ENCODE measurements around the gene PON3. TPM values are rescaled to one million over a fixed set of nuclear protein-coding genes. Genes with fewer than 3 reads are reported as not detected.

The PON3 gene
- total and polyA plus RNA-seq, 11 donors: 0.21 to 1.8 (median 0.70) TPM

GRCh38 chr7:95334447-95334846, 61.7 kb downstream of the PON3 start:
- H3K27me3 ChIP-seq: no peaks in the 10 kb centered on the region
- H3K4me1 ChIP-seq: peaks cover 0 to 5% (median 0%) of the 10 kb centered on the region in 12 donors
- H3K9me3 ChIP-seq: peaks cover 0 to 4% (median 0%) of the 10 kb centered on the region in 12 donors
- H3K36me3 ChIP-seq: no peaks in the 10 kb centered on the region
- DNase-seq (no peak), ATAC-seq (no peak)
- no peak overlapping the region for H3K4me3 ChIP-seq
- H3K27ac ChIP-seq: no peak overlapping the region
- intact Hi-C loops (cut with DNase I): no loop called here
- TF ChIP-seq POLR2A (IDR thresholded peaks at IDR 0.05) (no peak), CTCF (IDR thresholded peaks at IDR 0.05) (no peak)

- DNase-seq (no peak), ATAC-seq (no peak)
- Histone ChIP-seq H3K9me3 (peaks cover 0 to 4% (median 0%) of the 10 kb centered on the region in 12 donors), H3K4me3 (peak overlapping the region in 9 of 12 donors; percentile 26 to 52 (median 38)), H3K27me3 (peaks cover 0 to 4% (median 0%) of the 10 kb centered on the region in 9 donors), H3K27ac (no peak overlapping the region), H3K36me3 (no peaks in the 10 kb centered on the region), H3K4me1 (peaks cover 0 to 5% (median 0%) of the 10 kb centered on the region in 12 donors)
- WGBS, 4 donors: 93 to 100% (median 97%) methylated on average over 1 of the region's 1 CpG
- intact Hi-C loops (cut with DNase I): no loop called here
- TF ChIP-seq CTCF (IDR thresholded peaks at IDR 0.05) (no peak), POLR2A (IDR thresholded peaks at IDR 0.05) (no peak)
Observed at GRCh38 chr7:95330961-95331337, 65.2 kb downstream of the PON3 start.

- Histone ChIP-seq H3K27ac (no peak overlapping the region), H3K9me3 (peaks cover 0 to 4% (median 0%) of the 10 kb centered on the region in 12 donors), H3K4me3 (peak overlapping the region in 9 of 12 donors; percentile 26 to 52 (median 38)), H3K36me3 (no peaks in the 10 kb centered on the region), H3K4me1 (peaks cover 0 to 5% (median 0%) of the 10 kb centered on the region in 12 donors), H3K27me3 (peaks cover 0 to 8% (median 0%) of the 10 kb centered on the region in 9 donors)
- intact Hi-C loops (cut with DNase I): no loop called here
- TF ChIP-seq CTCF (IDR thresholded peaks at IDR 0.05) (no peak), POLR2A (IDR thresholded peaks at IDR 0.05) (no peak)
- ATAC-seq (no peak), DNase-seq (no peak)
- 33 to 49% (median 43%) methylated on average over 4 of the region's 4 CpGs for WGBS, 4 donors
Observed at GRCh38 chr7:95330204-95330960, 65.8 kb downstream of the PON3 start.

- ATAC-seq: no peak
Observed at GRCh38 chr7:95327356-95327755, 68.8 kb downstream of the PON3 start.

More at GRCh38 chr7:95327356-95327755, 68.8 kb downstream of the PON3 start:
- Histone ChIP-seq H3K27ac (no peak overlapping the region), H3K4me3 (no peak overlapping the region), H3K9me3 (no peaks in the 10 kb centered on the region), H3K27me3 (peaks cover 0 to 29% (median 5%) of the 10 kb centered on the region in 9 donors), H3K36me3 (no peaks in the 10 kb centered on the region), H3K4me1 (peaks cover 0 to 5% (median 0%) of the 10 kb centered on the region in 12 donors)
- TF ChIP-seq CTCF (IDR thresholded peaks at IDR 0.05) (no peak), POLR2A (IDR thresholded peaks at IDR 0.05) (no peak)
- no peak for DNase-seq
- WGBS, 4 donors: 68 to 76% (median 73%) methylated on average over 3 of the region's 3 CpGs
- intact Hi-C loops (cut with DNase I): no loop called here
